Putamen (tissue), 1 donor: Measurements from ENCODE around the gene ANXA3.
"Not testable (repeated sequence)": the region's sequence is repeated elsewhere in the genome, so short reads cannot be mapped to it uniquely, and the experiment has no call there.

Experiments used
- DNase-seq: peaks from one replicate; pipeline ENCODE4 v3.0.0-alpha.2; 2016; ENCODE audit warnings: low spot score

Gene ANXA3, protein sequence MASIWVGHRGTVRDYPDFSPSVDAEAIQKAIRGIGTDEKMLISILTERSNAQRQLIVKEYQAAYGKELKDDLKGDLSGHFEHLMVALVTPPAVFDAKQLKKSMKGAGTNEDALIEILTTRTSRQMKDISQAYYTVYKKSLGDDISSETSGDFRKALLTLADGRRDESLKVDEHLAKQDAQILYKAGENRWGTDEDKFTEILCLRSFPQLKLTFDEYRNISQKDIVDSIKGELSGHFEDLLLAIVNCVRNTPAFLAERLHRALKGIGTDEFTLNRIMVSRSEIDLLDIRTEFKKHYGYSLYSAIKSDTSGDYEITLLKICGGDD

DNA sequence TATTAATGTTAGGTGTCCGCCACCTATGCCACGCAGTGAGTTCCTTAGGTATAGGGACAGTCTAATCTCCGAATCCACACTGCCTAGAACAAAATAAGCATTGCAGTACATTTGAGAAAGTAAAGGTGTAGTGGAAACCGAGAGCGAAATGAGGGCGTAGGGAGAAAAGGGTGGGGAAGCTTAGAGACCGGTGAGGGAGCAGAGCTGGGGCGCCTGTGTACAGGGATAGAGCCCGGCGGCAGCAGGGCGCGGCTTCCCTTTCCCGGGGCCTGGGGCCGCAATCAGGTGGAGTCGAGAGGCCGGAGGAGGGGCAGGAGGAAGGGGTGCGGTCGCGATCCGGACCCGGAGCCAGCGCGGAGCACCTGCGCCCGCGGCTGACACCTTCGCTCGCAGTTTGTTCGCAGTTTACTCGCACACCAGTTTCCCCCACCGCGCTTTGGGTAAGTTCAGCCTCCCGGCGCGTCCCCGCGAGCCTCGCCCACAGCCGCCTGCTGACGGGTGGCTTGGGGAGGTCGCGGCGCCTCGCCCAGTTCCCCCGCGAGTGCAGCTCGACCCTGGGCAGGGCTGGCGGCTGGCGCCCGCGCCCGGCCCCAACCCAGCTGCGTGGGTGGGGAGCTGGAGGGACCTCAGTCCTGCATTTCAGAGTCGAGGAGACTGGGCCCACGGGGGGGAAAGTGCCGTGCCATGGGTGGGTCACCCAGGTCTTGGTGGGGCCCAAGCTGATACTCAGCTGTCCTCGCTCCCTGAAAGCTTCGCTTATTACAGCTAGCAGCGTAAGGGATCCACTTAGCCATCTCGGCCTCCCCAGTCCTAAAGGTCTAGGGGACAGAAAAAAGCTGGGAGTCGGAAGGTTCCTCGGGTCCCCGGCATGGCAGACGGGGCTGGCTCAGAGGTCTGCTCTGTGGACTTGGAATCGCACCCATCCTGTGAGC is at the start of gene ANXA3:
Gene ANXA3, plus strand, starts transcription at position 351 of the 932 bp plus-strand sequence. CDS start 2,704 bp downstream, outside the sequence.
- DNase-seq, result no peak

DNA sequence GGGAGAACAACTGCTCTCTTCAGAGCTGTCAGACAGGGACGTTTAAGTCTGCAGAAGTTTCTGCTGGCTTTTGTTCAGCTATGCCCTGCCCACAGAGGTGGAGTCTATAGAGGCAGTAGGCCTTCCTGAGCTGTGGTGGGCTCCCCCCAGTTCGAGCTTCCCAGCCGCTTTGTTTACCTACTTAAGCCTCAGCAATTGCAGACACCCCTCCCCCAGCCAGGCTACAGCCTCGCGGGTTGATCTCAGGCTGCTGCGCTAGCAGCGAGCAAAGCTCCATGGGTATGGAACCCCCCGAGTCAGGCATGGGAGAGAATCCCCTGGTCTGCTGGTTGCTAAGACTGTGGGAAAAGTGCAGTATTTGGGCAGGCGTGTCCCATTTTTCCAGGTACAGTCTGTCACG is 45.3 kb upstream of the ANXA3 start:
- not testable (repeated sequence) for DNase-seq

DNA sequence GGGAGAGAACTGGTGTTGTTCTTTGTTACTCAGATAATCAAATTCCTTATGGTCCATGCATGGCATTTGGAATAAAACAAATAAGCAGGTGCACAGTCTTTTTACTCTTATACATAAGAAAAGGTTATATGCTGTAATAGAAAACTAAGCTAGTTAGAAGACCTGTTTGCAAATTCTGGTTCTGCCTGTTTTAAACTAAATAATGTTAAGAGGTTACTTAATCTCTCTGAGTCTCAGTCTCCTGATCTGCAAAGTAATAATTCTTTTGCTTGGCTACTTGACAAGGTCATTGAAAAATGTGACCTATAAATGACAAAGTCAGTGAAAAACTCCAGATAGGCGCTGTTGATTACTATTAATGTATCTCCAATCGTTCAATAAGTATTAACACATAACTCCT is 42.5 kb upstream of the ANXA3 start:
- no peak for DNase-seq

GRCh38 chr4:78510108-78510507 is 41.5 kb upstream of the ANXA3 start:
- no peak for DNase-seq

DNA sequence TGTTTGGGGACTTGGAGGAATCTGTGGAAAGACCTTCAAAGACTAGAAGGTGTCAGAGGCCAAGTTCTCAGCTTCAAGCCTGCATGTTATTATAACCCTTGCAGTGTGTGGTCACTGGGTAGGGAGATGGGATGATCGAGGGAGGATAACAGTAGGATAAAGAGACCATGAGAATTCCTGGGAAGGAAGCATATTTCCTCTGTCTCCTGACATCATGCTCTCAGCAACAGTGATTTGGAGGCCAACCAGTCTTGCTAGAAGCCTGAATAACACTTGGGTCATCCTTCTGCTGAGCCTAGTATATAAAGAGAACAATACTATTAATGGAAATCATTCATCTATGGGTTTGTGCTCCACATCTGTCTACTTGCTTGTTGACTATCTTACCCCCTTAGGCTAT is 40.9 kb upstream of the ANXA3 start:
- DNase-seq, result no peak

- no peak for DNase-seq
These were observed 39.1 kb upstream of the ANXA3 start for GRCh38 chr4:78512357-78512920.

DNA sequence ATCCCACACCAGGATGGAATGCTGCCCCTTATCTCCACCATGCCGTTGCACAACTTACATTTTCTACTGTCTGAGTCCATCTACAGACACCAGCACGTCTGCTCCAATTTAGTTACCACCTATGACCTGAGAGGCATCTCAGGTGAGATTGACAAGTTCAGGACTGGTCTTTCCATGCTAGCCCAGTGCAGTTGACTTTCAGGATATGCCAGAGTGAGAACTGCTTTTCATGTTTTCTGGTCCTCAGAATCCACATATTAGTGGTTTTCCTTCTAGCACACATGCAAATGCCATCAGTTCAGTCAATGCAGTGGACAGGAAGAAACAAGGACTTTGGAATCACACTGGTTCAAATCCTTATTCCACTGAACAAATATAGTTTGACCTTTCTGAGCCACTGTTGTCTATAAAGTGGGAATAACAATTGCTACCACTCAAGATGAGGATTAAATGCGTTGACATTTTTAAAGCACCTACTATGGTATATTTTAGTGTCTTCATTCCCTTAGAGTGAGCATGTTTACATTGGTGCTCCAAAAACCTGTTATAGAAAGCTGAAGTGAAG is 38.1 kb upstream of the ANXA3 start:
- no peak for DNase-seq

DNA sequence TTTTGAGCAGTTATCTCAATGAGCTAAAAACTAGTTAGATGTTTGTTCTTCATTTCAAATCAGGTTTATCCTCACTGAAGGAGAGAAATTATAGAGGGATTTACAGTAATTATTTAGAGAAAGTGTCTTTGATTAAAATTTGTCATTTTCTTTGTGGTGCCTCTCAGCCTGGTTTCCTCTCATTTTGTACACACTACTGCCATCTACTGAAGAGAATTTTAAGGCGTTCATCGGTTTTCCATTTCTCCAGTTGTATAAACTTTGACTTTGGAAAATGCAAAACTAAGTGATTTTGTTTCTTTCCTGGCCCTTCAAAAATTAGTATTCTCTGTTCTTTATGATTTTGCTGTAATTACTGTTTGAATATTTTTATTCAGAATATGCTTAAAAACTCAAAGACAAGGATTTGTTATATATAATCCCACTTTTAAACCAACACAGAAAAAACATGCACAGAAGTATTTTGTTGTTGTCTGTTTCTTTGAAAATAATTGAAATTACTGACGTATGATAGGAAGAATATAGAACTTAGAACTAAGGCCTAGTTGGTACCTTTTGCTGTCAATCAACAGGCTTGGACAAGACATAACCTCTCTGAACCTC is 34.4 kb upstream of the ANXA3 start:
- peak; percentile 16 for DNase-seq

GRCh38 chr4:78518561-78518960 is 33.0 kb upstream of the ANXA3 start:
- no peak for DNase-seq

- DNase-seq, result no peak
These were observed 31.6 kb upstream of the ANXA3 start for GRCh38 chr4:78519962-78520361.

GRCh38 chr4:78520808-78521226 is 30.8 kb upstream of the ANXA3 start:
- no peak for DNase-seq

GRCh38 chr4:78524009-78524408 is 27.6 kb upstream of the ANXA3 start:
- no peak for DNase-seq

DNA sequence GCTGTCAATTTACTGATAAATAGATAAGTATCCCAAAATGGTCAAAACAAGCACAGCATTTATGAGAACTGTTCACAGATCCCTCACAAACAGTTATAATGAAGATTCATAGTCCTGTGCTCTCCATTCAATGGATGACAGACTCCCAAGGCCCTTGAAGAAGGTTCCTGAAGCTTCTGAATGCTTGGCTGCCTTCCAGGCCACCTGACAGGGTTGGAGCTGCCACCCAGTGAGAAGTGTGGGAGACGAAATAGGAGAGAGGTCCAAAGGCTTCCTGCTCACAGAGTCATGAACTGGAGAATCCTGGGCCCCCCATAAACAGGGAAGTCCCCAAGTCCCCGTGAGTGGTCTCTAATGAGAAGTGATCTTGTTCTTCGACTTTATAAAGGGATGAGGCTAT is 26.0 kb upstream of the ANXA3 start:
- DNase-seq, result no peak

GRCh38 chr4:78527103-78527502 is 24.5 kb upstream of the ANXA3 start:
- no peak for DNase-seq

DNA sequence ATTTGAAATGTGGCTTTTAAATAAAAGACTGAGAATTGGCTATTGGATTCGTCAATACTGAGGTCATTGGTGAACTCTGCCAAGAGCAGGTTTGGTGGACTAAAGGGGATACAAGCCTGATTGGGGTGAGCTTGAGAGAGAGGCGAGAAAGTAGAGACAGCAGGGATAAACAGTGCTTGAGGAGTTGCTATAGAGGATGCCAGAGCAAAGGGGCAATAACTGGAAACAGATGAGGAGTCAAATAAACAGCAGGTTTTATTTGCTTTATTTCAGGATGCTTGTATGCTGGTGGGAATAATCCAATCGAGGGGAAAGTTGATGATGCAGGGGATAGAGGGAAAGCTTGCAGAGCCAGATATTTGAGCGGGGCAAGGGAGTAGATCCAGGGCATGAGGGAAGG is 24.0 kb upstream of the ANXA3 start:
- DNase-seq, result no peak

GRCh38 chr4:78528327-78528726 is 23.2 kb upstream of the ANXA3 start:
- no peak for DNase-seq

- no peak for DNase-seq
These were observed 21.9 kb upstream of the ANXA3 start for GRCh38 chr4:78529569-78530209.

DNA sequence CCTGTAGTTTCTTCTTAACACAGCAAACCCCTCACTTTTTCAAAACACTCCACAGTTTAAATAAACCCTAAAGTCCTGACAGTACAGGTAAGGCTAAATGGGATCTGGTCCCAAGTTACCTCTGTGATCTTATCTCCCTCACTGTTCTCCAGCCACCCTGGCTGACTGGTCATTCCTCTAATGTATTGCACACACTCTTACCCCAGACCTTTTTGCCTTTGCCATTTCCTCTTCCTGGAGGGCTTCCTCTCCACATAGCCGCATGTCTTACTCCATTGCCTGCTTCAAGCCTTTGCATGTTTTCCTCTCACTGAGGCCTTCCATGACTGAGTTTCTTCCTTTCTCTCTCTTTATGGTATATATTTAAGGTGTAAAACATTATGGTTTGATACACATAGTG is 19.5 kb upstream of the ANXA3 start:
- DNase-seq, result no peak

- no peak for DNase-seq
These were observed 17.7 kb upstream of the ANXA3 start for GRCh38 chr4:78533854-78534253.

- no peak for DNase-seq
These were observed 17.1 kb upstream of the ANXA3 start for GRCh38 chr4:78534286-78534955.

DNA sequence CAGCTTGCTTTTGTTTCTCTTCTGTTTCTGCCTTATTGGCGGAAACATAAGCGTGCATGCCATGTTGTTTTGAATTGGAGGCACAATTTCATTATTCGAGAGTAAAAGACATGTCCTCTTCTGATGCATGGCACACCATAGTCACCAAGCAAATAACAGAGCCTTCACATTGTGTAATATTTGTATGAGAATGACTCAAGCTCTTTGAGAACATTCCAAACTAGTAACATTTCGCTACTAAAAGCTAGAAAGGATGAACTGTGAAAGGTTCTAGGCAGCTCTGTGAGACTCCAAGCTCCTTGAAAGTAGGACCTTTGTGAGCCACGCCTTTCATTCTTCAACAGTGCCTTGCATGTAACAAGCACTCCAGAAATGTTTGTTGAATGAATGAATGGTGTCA is 9.2 kb upstream of the ANXA3 start:
- DNase-seq, result no peak
